Sciatic nerve (tissue), 2 donors: Measurements from ENCODE around the gene XCR1. TPM values are rescaled to one million over a fixed set of nuclear protein-coding genes. Genes with fewer than 3 reads are reported as not detected.

ENCODE experiments used
- ATAC-seq: fragments of 200-7000 bp; cut with Tn5 transposase; one replicate; pipeline ENCODE4 v1.9.1; 2020; ENCODE audit warnings: mild to moderate bottlenecking, moderate library complexity
- DNase-seq: peaks from one replicate; pipeline ENCODE4 v3.0.0-alpha.2; 2020; ENCODE audit warnings: low spot score
- intact Hi-C: fragments of 100-400 bp; cut with DNase I; formaldehyde crosslinking; loops from one replicate; pipeline ENCODE4 v1.14.2; 2022
- total RNA-seq: library from RNA; stranded (reverse); fragmentation: NEBNext Ultra II Directional; extraction: Animal tissue kit (Norgen Biotek cat#: 25700); gene quantifications from one replicate; pipeline ENCODE4 v1.2.1, GENCODE V29; 2021
- donor health status: DM: no; HTN: no; CAD: no.
- donor health status: DM: no; HTN: no; CAD: no.

Gene XCR1
- total RNA-seq, 1 donor from 2014 or later: 0.27 TPM

- intact Hi-C loops: no loop called here
- ATAC-seq (peak; percentile 70), DNase-seq (no peak)
Measured at GRCh38 chr3:45987368-45988291, 39.7 kb downstream of the XCR1 start.

GRCh38 chr3:45986303-45986982 lies 40.8 kb downstream of the XCR1 start:
- intact Hi-C loops: no loop called here
- ATAC-seq: no peak
- DNase-seq: no peak

GRCh38 chr3:45985532-45986302 lies 41.6 kb downstream of the XCR1 start:
- no peak for DNase-seq
- peak; percentile 8 for ATAC-seq

GRCh38 chr3:45984331-45985312 lies 42.7 kb downstream of the XCR1 start:
- intact Hi-C loops: no loop called here
- ATAC-seq (peak; percentile 15), DNase-seq (no peak)

More at GRCh38 chr3:45985532-45986302, 41.6 kb downstream of the XCR1 start:
- intact Hi-C loops: no loop called here

GRCh38 chr3:45983770-45984169 lies 43.5 kb downstream of the XCR1 start:
- DNase-seq (no peak), ATAC-seq (peak; percentile 20)
- intact Hi-C loops: no loop called here

- DNase-seq (no peak), ATAC-seq (no peak)
- intact Hi-C loops: no loop called here
Measured at GRCh38 chr3:45981346-45982074, 45.8 kb downstream of the XCR1 start.

GRCh38 chr3:45980819-45981218 lies 46.5 kb downstream of the XCR1 start:
- no peak for DNase-seq
- intact Hi-C loops: no loop called here
- no peak for ATAC-seq

- ATAC-seq (no peak), DNase-seq (no peak)
- intact Hi-C loops: no loop called here
Measured at GRCh38 chr3:45980229-45980813, 47.0 kb downstream of the XCR1 start.

- no peak for ATAC-seq
- no peak for DNase-seq
- intact Hi-C loops: no loop called here
Measured at GRCh38 chr3:45979378-45979777, 47.9 kb downstream of the XCR1 start.

- ATAC-seq (no peak), DNase-seq (no peak)
- intact Hi-C loops: no loop called here
Measured at GRCh38 chr3:45978006-45978761, 49.1 kb downstream of the XCR1 start.

- intact Hi-C loops: no loop called here
- DNase-seq (no peak), ATAC-seq (no peak)
Measured at GRCh38 chr3:45976191-45977091, 50.8 kb downstream of the XCR1 start.

- intact Hi-C loops: no loop called here
- no peak for DNase-seq
- no peak for ATAC-seq
Measured at GRCh38 chr3:45975686-45976085, 51.6 kb downstream of the XCR1 start.

- intact Hi-C loops: no loop called here
- DNase-seq: no peak
- no peak for ATAC-seq
Measured at GRCh38 chr3:45974686-45975085, 52.6 kb downstream of the XCR1 start.

- ATAC-seq (peak; percentile 63), DNase-seq (no peak)
- intact Hi-C loops: no loop called here
Measured at GRCh38 chr3:45972534-45973402, 54.5 kb downstream of the XCR1 start.

- no peak for ATAC-seq
- no peak for DNase-seq
- intact Hi-C loops: no loop called here
Measured at GRCh38 chr3:45969953-45970352, 57.3 kb downstream of the XCR1 start.
